Heart right ventricle (tissue), 16 donors: ENCODE measurements around the gene FCHSD2. TPM values are rescaled to one million over a fixed set of nuclear protein-coding genes. Genes with fewer than 3 reads are reported as not detected.
"Not testable (repeated sequence)": the region's sequence is repeated elsewhere in the genome, so short reads cannot be mapped to it uniquely, and the experiment has no call there.

Source experiments
- ATAC-seq, 8 donors: fragments of 200-7000 bp; cut with Tn5 transposase; one replicate each; pipeline ENCODE4 v1.9.1; 2020; ENCODE audit warnings: mild to moderate bottlenecking in 8 of 8, moderate library complexity in 8 of 8, moderate number of reproducible peaks in 1 of 8
- DNase-seq, 2 donors: peaks; one replicate each; pipeline ENCODE4 v3.0.0-alpha.2; 2020
- H3K27ac ChIP-seq, 10 donors: fragments of 200-600 bp; sonication (generic) in 2 of 10; one replicate each; pipeline versions ENCODE4 v1.5.0 to v1.8.0; 2020 to 2022; ENCODE audit warnings: mild to moderate bottlenecking in 3 of 10
- H3K27me3 ChIP-seq, 7 donors: fragments of 200-600 bp; one replicate each; pipeline ENCODE4 v1.8.0; 2021 to 2022; ENCODE audit warnings: mild to moderate bottlenecking in 2 of 7
- H3K36me3 ChIP-seq, 9 donors: fragments of 200-600 bp; sonication (generic) in 1 of 9; one replicate each; pipeline versions ENCODE4 v1.5.0 to v1.8.0; 2020 to 2022; ENCODE audit warnings: mild to moderate bottlenecking in 2 of 9
- H3K4me1 ChIP-seq, 9 donors: fragments of 200-600 bp; sonication (generic) in 1 of 9; one replicate each; pipeline versions ENCODE4 v1.5.0 to v1.8.0; 2020 to 2022; ENCODE audit warnings: mild to moderate bottlenecking in 4 of 9
- H3K4me3 ChIP-seq, 10 donors: fragments of 200-600 bp; sonication (generic) in 2 of 10; one replicate each; pipeline versions ENCODE4 v1.5.0 to v1.8.0; 2020 to 2022; ENCODE audit warnings: mild to moderate bottlenecking in 7 of 10, moderate library complexity in 2 of 10
- H3K9me3 ChIP-seq, 11 donors: fragments of 200-600 bp in 10 of 11; sonication (generic) in 2 of 11; one replicate each; pipeline versions ENCODE4 v1.5.0 to v1.8.0; 2013 to 2022; ENCODE audit warnings: mild to moderate bottlenecking in 2 of 11, control low read depth in 1 of 11, moderate library complexity in 1 of 11
- WGBS, 2 donors: extraction: QIAGEN DNeasy Blood & Tissue Kit; methylation state at CpG; one replicate each; pipeline ENCODE4 v1.1.7; 2013; ENCODE audit warnings: inconsistent platforms in 1 of 2; 5-methylcytosine and 5-hydroxymethylcytosine counted together
- intact Hi-C, 10 donors: fragments of 100-400 bp; cut with DNase I; formaldehyde crosslinking; loops; one replicate each; pipeline versions ENCODE4 v1.11.1 to v1.14.2; 2022
- polyA plus RNA-seq, 2 donors: library from polyadenylated mRNA; stranded (reverse); fragments of 200-250 nt; gene quantifications; one replicate each; pipeline ENCODE4 v1.2.3, GENCODE V29; 2013
- total RNA-seq, 10 donors: library from RNA; stranded (reverse); fragmentation: NEBNext Ultra II Directional in 3 of 10; extraction: Animal tissue kit (Norgen Biotek cat#: 25700) in 3 of 10; gene quantifications; one replicate each; pipeline versions ENCODE4 v1.2.1 to v1.2.4, GENCODE V29; 2021 to 2023
- TF ChIP-seq, protein P1 (sequence below), 9 donors: fragments of 200-600 bp; sonication (generic) in 2 of 9; IDR thresholded peaks; one replicate each; pipeline versions ENCODE4 v1.5.0 to v1.8.0; 2021 to 2022; ENCODE audit warnings: antibody characterized with exemption in 9 of 9, mild to moderate bottlenecking in 5 of 9, moderate library complexity in 1 of 9
- donor health status: Arrhythmogenic right ventricular cardiomyopathy.
- donor health status: ischemic (EF 13 %, LVEDD 7.1; RV severe dilation, severe dysfunction).
- donor health status: healthy with polysubstance abuse.
- donor health status: DM: no; HTN: yes; CAD: no.
- donor health status: DM: no; HTN: no; CAD: no.
- donor health status: ischemic (EF 25% LVEDD 6.9; RV normal size, moderate dysfunction).
- donor health status: ischemic (EF 25% LVEDD 5.7; RV mildly dilated, moderate dysfunction).
- donor health status: healthy.
- donor health status: DM: yes; HTN: yes; CAD: no.
- donor health status: Ischemic cardiomyopathy.
- donor health status: ischemic (EF 35%, LVEDD 5.7; RV mildly dilated, moderate dysfunction).
- donor health status: nonischemic (EF 11% LVEDD 7.7; RV severe dilation, severe dysfunction).
- donor health status: DM: yes; HTN: yes; CAD: no.
- donor health status: PGD.
- donor health status: ischemic (EF 29% LVEDD 5.4; RV normal size, mild dysfunction).
- donor health status: nonischemic (EF 23%, LVEDD 6.1; RV moderate dilation, normal function).

FCHSD2 gene
- total and polyA plus RNA-seq, 12 donors = 16.1 to 48.4 (median 37.5) TPM

DNA sequence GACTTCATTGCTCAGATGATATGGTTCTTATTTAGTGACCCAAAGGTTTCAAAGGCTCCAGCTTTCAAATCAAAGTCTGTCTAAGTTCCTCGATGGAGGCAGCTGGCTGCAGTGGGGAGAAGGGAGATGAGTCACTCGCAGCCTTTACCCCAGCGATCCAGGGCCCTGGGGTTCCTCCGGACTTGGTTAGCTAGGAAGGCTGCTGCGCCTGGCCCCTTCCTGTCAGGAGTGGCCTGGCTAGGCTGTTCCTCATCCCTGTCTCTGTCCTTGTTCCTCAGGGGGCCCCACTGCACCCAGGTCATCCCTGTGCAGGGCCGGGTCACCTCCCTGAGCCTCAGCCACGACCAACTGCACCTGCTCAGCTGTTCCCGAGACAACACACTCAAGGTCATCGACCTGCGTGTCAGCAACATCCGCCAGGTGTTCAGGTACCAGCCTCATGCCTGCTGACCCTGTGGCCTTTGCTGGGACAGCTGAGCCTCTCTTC lies 314.0 kb downstream of the FCHSD2 start:
- H3K4me1 ChIP-seq = peaks cover 10 to 47% (median 32%) of the 10 kb centered on the region in 9 donors
- peak overlapping the region; percentile 4 to 85 (median 49) for H3K27ac ChIP-seq
- 66 to 77% methylated on average over 11 of the region's 11 CpGs for WGBS, 2 donors
- ATAC-seq (no peak), DNase-seq (no peak)
- H3K27me3 ChIP-seq = no peaks in the 10 kb centered on the region
- no peak overlapping the region for H3K4me3 ChIP-seq
- intact Hi-C loops = loop anchor here in 2 of 10 donors (5.0 kb wide), 2 partner anchors 354 to 419 kb away; no protein-coding TSS in a partner anchor
- TF ChIP-seq, protein P1, sequence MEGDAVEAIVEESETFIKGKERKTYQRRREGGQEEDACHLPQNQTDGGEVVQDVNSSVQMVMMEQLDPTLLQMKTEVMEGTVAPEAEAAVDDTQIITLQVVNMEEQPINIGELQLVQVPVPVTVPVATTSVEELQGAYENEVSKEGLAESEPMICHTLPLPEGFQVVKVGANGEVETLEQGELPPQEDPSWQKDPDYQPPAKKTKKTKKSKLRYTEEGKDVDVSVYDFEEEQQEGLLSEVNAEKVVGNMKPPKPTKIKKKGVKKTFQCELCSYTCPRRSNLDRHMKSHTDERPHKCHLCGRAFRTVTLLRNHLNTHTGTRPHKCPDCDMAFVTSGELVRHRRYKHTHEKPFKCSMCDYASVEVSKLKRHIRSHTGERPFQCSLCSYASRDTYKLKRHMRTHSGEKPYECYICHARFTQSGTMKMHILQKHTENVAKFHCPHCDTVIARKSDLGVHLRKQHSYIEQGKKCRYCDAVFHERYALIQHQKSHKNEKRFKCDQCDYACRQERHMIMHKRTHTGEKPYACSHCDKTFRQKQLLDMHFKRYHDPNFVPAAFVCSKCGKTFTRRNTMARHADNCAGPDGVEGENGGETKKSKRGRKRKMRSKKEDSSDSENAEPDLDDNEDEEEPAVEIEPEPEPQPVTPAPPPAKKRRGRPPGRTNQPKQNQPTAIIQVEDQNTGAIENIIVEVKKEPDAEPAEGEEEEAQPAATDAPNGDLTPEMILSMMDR (IDR thresholded peaks at IDR 0.05) = no peak
- H3K36me3 ChIP-seq = peaks cover 0 to 90% (median 0%) of the 10 kb centered on the region in 9 donors
- no peaks in the 10 kb centered on the region for H3K9me3 ChIP-seq

DNA sequence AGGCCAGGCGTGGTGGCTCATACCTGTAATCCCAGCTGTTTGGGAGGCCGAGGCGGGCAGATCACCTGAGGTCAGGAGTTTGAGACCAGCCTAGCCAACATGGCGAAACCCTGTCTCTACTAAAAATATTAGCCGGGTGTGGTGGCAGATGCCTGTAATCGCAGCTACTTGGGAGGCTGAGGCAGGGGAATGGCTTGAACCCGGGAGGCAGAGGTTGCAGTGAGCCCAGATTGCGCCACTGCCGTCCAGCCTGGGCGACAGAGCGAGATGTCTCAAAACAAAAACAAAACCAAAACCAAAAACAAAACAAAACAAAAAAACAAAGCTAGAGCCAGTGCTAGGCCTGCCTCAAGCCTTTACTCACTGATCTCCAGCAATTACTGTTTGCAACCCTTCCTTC lies 314.5 kb downstream of the FCHSD2 start:
- not testable (repeated sequence) for ATAC-seq, DNase-seq, H3K9me3 ChIP-seq, H3K4me3 ChIP-seq, H3K27me3 ChIP-seq
- WGBS, 2 donors = 76 to 83% methylated on average over 11 of the region's 11 CpGs
- Histone ChIP-seq H3K36me3 (peaks cover 0 to 90% (median 0%) of the 10 kb centered on the region in 9 donors), H3K27ac (peak overlapping the region in 9 of 10 donors; percentile 4 to 85 (median 56)), H3K4me1 (peaks cover 10 to 43% (median 28%) of the 10 kb centered on the region in 9 donors)
- intact Hi-C loops = loop anchor here in 2 of 10 donors (5.0 kb wide), 2 partner anchors 355 to 420 kb away; no protein-coding TSS in a partner anchor

DNA sequence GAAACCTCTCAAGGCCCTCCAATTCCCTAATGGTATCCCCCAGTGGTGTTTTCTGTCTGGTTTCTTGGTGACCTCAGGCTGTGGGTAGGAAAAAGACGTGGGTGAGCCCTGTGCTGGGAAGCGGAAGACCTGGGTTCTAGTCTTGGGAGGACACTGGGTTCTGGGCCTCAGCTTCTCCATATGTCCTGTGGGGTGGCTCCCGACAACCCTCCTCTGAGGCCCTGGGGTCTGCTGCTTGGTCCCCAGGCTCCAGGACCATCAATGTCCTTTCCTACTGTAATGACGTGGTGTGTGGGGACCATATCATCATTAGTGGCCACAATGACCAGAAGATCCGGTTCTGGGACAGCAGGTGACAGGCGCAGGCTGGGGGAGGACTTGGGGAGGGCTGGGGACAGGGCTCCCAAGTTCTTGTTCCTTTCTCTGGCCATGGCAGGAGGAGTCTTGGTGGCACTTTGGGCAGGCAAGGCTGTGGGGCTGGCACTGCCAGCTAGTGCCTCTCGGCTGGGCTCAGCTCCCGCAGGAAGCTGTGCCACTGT lies 315.1 kb downstream of the FCHSD2 start:
- H3K4me1 ChIP-seq = peaks cover 5 to 36% (median 25%) of the 10 kb centered on the region in 9 donors
- TF ChIP-seq, protein P1 (IDR thresholded peaks at IDR 0.05) = no peak
- DNase-seq = no peak
- peak overlapping the region in 5 of 10 donors; percentile 33 to 85 (median 56) for H3K27ac ChIP-seq
- WGBS, 2 donors = 90 to 93% methylated on average over 8 of the region's 8 CpGs
- peaks cover 0 to 93% (median 0%) of the 10 kb centered on the region in 9 donors for H3K36me3 ChIP-seq
- H3K27me3 ChIP-seq = no peaks in the 10 kb centered on the region
- no peaks in the 10 kb centered on the region for H3K9me3 ChIP-seq
- ATAC-seq = no peak
- intact Hi-C loops = loop anchor here in 2 of 10 donors (5.0 kb wide), 2 partner anchors 355 to 420 kb away; no protein-coding TSS in a partner anchor
- H3K4me3 ChIP-seq = no peak overlapping the region

DNA sequence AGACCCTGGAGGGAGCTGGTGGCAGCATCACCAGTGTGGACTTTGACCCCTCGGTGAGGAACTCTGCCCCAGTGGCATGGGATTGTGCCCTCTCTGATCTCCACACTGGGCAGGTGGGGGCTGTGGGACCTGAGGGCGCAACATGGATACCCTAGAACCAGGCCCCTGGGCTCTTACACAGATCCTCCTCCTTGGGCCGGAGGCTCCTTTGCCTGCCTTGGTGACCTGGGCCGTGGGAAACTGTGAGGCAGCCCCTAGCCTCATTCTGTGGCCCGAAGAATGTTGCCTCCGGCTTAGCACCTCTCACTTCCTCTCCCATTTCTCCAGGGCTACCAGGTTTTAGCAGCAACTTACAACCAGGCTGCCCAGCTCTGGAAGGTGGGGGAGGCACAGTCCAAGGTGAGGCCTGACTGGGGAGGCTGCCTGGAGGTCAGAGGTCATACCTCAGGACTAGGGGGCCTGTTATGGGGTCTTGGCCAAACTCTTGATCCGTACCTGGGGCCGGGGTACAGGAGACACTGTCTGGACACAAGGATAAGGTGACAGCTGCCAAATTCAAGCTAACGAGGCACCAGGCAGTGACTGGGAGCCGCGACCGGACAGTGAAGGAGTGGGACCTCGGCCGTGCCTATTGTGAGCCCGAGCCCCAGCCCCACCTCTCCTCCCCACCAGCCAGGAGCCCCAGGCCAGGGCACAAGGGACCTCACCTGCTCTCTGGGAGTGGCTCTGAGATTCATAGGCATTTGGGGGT lies 315.8 kb downstream of the FCHSD2 start:
- TF ChIP-seq, protein P1 (IDR thresholded peaks at IDR 0.05) = no peak
- intact Hi-C loops = loop anchor here in 2 of 10 donors (5.0 kb wide), 2 partner anchors 356 to 421 kb away; no protein-coding TSS in a partner anchor

More for the DNA sequence above, 315.8 kb downstream of the FCHSD2 start:
- Histone ChIP-seq H3K36me3 (peaks cover 0 to 88% (median 0%) of the 10 kb centered on the region in 9 donors), H3K4me3 (no peak overlapping the region), H3K4me1 (peaks cover 5 to 36% (median 25%) of the 10 kb centered on the region in 9 donors), H3K9me3 (no peaks in the 10 kb centered on the region), H3K27ac (peak overlapping the region in 2 of 10 donors; percentile 72 to 85), H3K27me3 (no peaks in the 10 kb centered on the region)
- no peak for ATAC-seq
- DNase-seq = no peak
- WGBS, 2 donors = 90 to 92% methylated on average over 15 of the region's 15 CpGs
